Natural killer cell treated with Interleukin-12 subunit alpha and Interleukin-12 subunit beta and Interleukin-15 and Interleukin-18, amount 100 ng/mL, for 72 hours (primary cell): Measurements from ENCODE around the gene SLC2A2. TPM values are rescaled to one million over a fixed set of nuclear protein-coding genes. Genes with fewer than 3 reads are reported as not detected.

Experiments
- ATAC-seq, 2 donors: fragments of 150-1000 bp; cut with Tn5 transposase in 1 of 2; sonication (Bioruptor Pico), chemical (Tn5 transposase) in 1 of 2; 2 replicates each; pipeline ENCODE4 v1.10.0; 2021
- DNase-seq: peaks from one replicate; pipeline ENCODE4 v3.0.0; 2022; ENCODE audit warnings: low spot score
- H3K27ac Mint-ChIP-seq, 2 donors: 1 replicate in 1 of 2; 2 replicates in 1 of 2; pipeline ENCODE4 v1.8.0; 2022; ENCODE audit warnings: mixed read lengths in 2 of 2, mild to moderate bottlenecking in 1 of 2, moderate library complexity in 1 of 2
- H3K27me3 Mint-ChIP-seq, 2 donors: 1 replicate in 1 of 2; 2 replicates in 1 of 2; pipeline ENCODE4 v1.8.0; 2022; ENCODE audit warnings: mixed read lengths in 2 of 2
- H3K36me3 Mint-ChIP-seq: one replicate; pipeline ENCODE4 v1.8.0; 2022; ENCODE audit warnings: mixed read lengths
- H3K4me1 Mint-ChIP-seq, 2 donors: 1 replicate in 1 of 2; 2 replicates in 1 of 2; pipeline ENCODE4 v1.8.0; 2022; ENCODE audit warnings: low read depth in 2 of 2, mixed read lengths in 2 of 2, mild to moderate bottlenecking in 1 of 2
- H3K4me3 Mint-ChIP-seq: one replicate; pipeline ENCODE4 v1.8.0; 2022; ENCODE audit warnings: mixed read lengths
- H3K9me3 Mint-ChIP-seq: 2 replicates; pipeline ENCODE4 v1.8.0; 2022; ENCODE audit warnings: mixed read lengths
- total RNA-seq, 2 donors: library from RNA; stranded (reverse); gene quantifications; one replicate each; pipeline ENCODE4 v1.2.3, GENCODE V29; 2022

The SLC2A2 gene
- total RNA-seq: not detected

GRCh38 chr3:171026597-171027293 is at the start of gene SLC2A2:
SLC2A2 (minus strand) TSS chr3:171026720; CDS start chr3:171026670, 50 bp downstream.
- Mint-ChIP-seq H3K4me3 (no peak within 1 kb of the TSS), H3K27ac (no peak within 1 kb of the TSS), H3K9me3 (no peaks in the 10 kb centered on the region), H3K27me3 (peaks cover 21 to 29% of the 10 kb centered on the region in 2 donors), H3K36me3 (no peaks in the 10 kb centered on the region), H3K4me1 (no peaks in the 10 kb centered on the region)
- no peak for DNase-seq
- ATAC-seq: no peak

DNA sequence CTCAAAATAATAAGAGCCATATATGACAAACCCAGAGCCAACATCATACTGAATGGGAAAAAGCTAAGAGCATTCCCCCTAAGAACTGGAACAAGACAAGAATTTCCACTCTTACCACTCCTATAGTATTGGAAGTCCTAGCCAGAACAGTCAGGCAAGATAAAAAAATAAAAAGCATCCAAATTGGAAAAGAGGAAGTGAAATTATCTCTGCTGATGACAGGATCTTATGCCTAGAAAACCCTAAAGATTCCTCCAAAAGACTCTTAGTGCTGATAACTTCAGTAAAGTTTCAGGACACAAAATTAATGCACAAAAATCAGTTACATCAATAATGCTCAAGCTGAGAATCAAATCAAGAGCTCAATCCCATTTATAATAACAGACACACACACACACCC is 45.9 kb upstream of the SLC2A2 start:
- Mint-ChIP-seq H3K4me3 (no peak overlapping the region), H3K36me3 (peaks cover 35% of the 10 kb centered on the region), H3K27ac (no peak overlapping the region)

DNA sequence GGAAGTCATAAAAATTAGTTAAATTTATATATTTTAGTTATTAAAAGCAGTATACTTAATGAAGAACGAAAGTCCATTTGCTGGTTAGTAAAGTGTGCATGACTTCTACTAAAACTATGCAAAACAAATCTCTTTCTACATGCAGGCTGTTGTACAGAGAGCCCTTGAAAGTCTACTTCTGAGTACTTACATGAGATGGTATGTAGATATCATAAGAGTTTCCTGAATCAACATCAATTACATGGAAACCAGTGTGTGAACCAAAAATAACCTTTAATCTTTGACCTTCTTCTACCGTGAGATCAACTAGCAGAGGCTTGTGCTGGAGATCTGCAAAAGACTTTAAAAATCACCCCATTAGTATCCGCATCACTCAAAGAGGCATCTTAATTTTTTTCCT is 42.1 kb upstream of the SLC2A2 start:
- ATAC-seq: no peak
- Mint-ChIP-seq H3K9me3 (no peaks in the 10 kb centered on the region), H3K36me3 (peaks cover 34% of the 10 kb centered on the region), H3K4me1 (peaks cover 0 to 2% of the 10 kb centered on the region in 2 donors), H3K4me3 (no peak overlapping the region), H3K27me3 (no peaks in the 10 kb centered on the region), H3K27ac (no peak overlapping the region)
- DNase-seq: no peak

More for the DNA sequence above, 45.9 kb upstream of the SLC2A2 start:
- peaks cover 0 to 2% of the 10 kb centered on the region in 2 donors for H3K4me1 Mint-ChIP-seq
- no peak for ATAC-seq
- H3K27me3 Mint-ChIP-seq: no peaks in the 10 kb centered on the region
- DNase-seq: no peak
- H3K9me3 Mint-ChIP-seq: no peaks in the 10 kb centered on the region

- no peaks in the 10 kb centered on the region for H3K9me3 Mint-ChIP-seq
- H3K36me3 Mint-ChIP-seq: peaks cover 30% of the 10 kb centered on the region
- peaks cover 0 to 2% of the 10 kb centered on the region in 2 donors for H3K4me1 Mint-ChIP-seq
- ATAC-seq (no peak), DNase-seq (no peak)
- H3K27ac Mint-ChIP-seq: no peak overlapping the region
- H3K27me3 Mint-ChIP-seq: no peaks in the 10 kb centered on the region
- no peak overlapping the region for H3K4me3 Mint-ChIP-seq
These were observed 39.7 kb upstream of the SLC2A2 start for GRCh38 chr3:171066206-171066605.

DNA sequence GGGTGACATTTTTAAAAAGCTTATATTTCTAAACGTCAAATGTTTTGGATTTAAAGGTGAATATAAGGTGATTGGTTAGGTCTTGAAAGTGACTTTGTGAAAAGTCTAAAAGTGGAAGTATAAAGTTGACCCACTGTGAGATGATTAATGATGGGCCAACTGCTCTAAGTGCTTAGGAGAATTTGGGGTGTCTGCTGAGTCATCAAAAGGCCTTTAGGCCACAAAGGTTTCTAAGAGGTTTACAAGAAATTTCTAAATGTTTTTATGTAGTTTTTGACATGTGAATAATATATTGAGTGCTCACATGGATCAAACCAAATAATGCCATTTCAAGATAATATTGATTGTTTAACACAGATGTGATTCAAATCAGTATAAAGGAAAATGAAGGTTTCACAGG is 39.2 kb upstream of the SLC2A2 start:
- H3K4me3 Mint-ChIP-seq: no peak overlapping the region
- peaks cover 0 to 2% of the 10 kb centered on the region in 2 donors for H3K4me1 Mint-ChIP-seq
- no peak overlapping the region for H3K27ac Mint-ChIP-seq
- no peaks in the 10 kb centered on the region for H3K9me3 Mint-ChIP-seq
- H3K27me3 Mint-ChIP-seq: no peaks in the 10 kb centered on the region
- peaks cover 30% of the 10 kb centered on the region for H3K36me3 Mint-ChIP-seq
- ATAC-seq (no peak), DNase-seq (no peak)

DNA sequence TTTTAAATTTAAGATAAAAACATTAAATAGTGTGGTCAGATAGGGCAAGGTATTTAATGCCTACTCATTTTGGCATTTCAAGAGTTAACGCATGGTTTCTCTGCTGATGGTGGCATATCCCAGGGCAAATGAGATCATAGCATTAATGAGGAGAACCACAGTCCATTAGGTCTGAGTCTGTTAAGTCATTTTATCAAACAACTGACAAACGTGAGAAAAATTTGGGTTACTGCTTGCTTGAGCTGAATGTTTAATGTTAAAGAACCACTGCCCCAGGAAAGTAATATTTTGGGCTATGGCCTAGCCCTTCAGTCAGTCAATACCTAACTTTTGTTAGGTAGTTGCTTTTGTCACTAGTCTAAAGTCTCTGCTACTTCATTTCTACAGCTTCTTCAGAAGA is 37.9 kb upstream of the SLC2A2 start:
- H3K36me3 Mint-ChIP-seq: peaks cover 18% of the 10 kb centered on the region
- no peaks in the 10 kb centered on the region for H3K4me1 Mint-ChIP-seq
- no peak overlapping the region for H3K4me3 Mint-ChIP-seq
- no peaks in the 10 kb centered on the region for H3K27me3 Mint-ChIP-seq
- H3K27ac Mint-ChIP-seq: no peak overlapping the region
- no peak for DNase-seq
- H3K9me3 Mint-ChIP-seq: no peaks in the 10 kb centered on the region
- ATAC-seq: no peak

- H3K27ac Mint-ChIP-seq: no peak overlapping the region
- no peaks in the 10 kb centered on the region for H3K4me1 Mint-ChIP-seq
- no peak for ATAC-seq
- no peaks in the 10 kb centered on the region for H3K27me3 Mint-ChIP-seq
- H3K4me3 Mint-ChIP-seq: no peak overlapping the region
- no peak for DNase-seq
- H3K36me3 Mint-ChIP-seq: peaks cover 11% of the 10 kb centered on the region
- no peaks in the 10 kb centered on the region for H3K9me3 Mint-ChIP-seq
These were observed 35.2 kb upstream of the SLC2A2 start for GRCh38 chr3:171061749-171062148.

DNA sequence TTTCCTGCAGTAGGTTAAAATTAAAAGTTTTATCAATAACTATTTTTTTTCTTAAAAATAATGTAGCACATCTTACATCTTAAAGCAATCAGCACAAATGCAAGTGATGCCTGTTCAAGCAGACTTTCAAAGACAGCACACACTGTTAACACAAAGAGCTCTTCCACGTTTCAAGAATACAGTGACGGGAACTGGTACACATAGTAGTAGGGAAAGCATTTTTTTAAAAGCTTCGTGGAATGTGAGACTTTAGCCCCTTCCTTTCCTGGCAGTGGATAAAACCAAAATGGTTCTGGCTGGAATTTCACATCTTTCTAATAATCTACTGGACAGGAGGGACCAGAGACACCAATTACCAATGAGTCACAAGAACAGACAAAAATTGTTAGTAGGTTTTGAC is 33.5 kb upstream of the SLC2A2 start:
- Mint-ChIP-seq H3K27me3 (no peaks in the 10 kb centered on the region), H3K4me1 (no peaks in the 10 kb centered on the region), H3K9me3 (no peaks in the 10 kb centered on the region), H3K27ac (no peak overlapping the region), H3K36me3 (peaks cover 9% of the 10 kb centered on the region), H3K4me3 (no peak overlapping the region)
- no peak for ATAC-seq
- DNase-seq: no peak

DNA sequence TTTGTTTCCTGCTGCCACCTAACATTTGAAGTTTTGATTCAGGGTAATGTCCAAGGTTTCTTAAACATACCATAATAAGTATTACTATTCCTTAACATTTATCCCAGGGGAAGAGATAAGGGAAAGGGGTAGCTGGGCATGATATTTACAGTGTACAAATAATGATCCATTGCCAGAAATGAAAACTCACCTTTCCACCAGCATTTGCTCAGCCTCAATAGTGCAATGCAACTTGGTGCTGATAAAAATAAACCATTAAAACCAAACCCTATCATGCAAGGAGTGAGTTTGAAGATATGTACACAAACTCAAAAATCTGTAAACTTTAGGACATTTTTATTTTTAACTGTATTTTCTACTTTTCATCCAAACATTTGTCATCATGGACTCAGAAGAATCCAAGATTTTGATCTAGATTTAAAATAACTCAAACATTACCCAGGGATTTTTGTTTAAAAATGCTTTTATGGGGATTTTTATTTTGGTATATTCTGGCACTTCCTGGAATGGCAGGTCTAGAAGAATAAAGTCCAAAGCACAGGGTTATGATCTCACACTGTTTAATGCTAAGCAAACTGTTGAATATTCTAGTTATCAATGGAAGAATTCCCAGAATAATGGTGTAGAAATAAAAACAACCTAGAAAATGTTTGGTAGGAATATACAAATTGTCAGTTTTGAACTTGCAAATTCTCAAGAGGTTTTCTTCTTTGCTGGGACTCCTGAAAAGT is 32.5 kb upstream of the SLC2A2 start:
- Mint-ChIP-seq H3K27ac (no peak overlapping the region), H3K9me3 (no peaks in the 10 kb centered on the region), H3K27me3 (no peaks in the 10 kb centered on the region), H3K4me1 (no peaks in the 10 kb centered on the region), H3K4me3 (no peak overlapping the region), H3K36me3 (peaks cover 9% of the 10 kb centered on the region)
- no peak for ATAC-seq
- no peak for DNase-seq

DNA sequence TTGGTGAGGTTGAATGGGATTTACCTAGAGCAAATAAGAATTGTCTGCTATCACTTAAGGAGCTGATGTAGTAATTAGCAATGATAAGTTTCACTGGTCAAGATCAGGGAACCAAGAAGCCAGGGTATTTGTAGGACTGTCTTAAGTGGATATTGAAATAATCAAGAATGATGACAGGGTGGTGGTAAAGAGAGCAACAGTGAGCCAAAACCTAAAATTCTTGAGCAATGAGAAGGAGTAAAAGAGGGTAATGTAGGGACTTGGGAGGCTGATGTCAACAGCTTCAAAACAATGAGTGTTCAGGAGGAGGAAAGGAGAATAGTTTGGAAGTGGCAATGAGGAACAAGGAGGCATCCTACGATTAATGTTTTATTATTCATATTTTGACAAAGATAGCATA is 31.5 kb upstream of the SLC2A2 start:
- H3K27ac Mint-ChIP-seq: no peak overlapping the region
- no peak for DNase-seq
- peaks cover 6% of the 10 kb centered on the region for H3K36me3 Mint-ChIP-seq
- H3K4me3 Mint-ChIP-seq: no peak overlapping the region
- H3K9me3 Mint-ChIP-seq: no peaks in the 10 kb centered on the region
- ATAC-seq: no peak
- no peaks in the 10 kb centered on the region for H3K27me3 Mint-ChIP-seq
- H3K4me1 Mint-ChIP-seq: no peaks in the 10 kb centered on the region

GRCh38 chr3:171057072-171057471 is 30.6 kb upstream of the SLC2A2 start:
- ATAC-seq (no peak), DNase-seq (no peak)
- no peak overlapping the region for H3K27ac Mint-ChIP-seq
- H3K9me3 Mint-ChIP-seq: no peaks in the 10 kb centered on the region
- H3K4me1 Mint-ChIP-seq: no peaks in the 10 kb centered on the region
- no peak overlapping the region for H3K4me3 Mint-ChIP-seq
- H3K27me3 Mint-ChIP-seq: no peaks in the 10 kb centered on the region
- peaks cover 4% of the 10 kb centered on the region for H3K36me3 Mint-ChIP-seq

GRCh38 chr3:171056528-171056927 is 30.0 kb upstream of the SLC2A2 start:
- no peak for ATAC-seq
- no peak for DNase-seq
- Mint-ChIP-seq H3K9me3 (no peaks in the 10 kb centered on the region), H3K36me3 (no peaks in the 10 kb centered on the region), H3K27me3 (peaks cover 0 to 3% of the 10 kb centered on the region in 2 donors), H3K4me1 (no peaks in the 10 kb centered on the region), H3K27ac (no peak overlapping the region), H3K4me3 (no peak overlapping the region)

- peaks cover 0 to 1% of the 10 kb centered on the region in 2 donors for H3K4me1 Mint-ChIP-seq
- H3K9me3 Mint-ChIP-seq: no peaks in the 10 kb centered on the region
- ATAC-seq: no peak
- DNase-seq: no peak
- peaks cover 0 to 4% of the 10 kb centered on the region in 2 donors for H3K27me3 Mint-ChIP-seq
- no peak overlapping the region for H3K27ac Mint-ChIP-seq
- no peak overlapping the region for H3K4me3 Mint-ChIP-seq
- no peaks in the 10 kb centered on the region for H3K36me3 Mint-ChIP-seq
These were observed 29.0 kb upstream of the SLC2A2 start for GRCh38 chr3:171055336-171056178.

GRCh38 chr3:171054921-171055320 is 28.4 kb upstream of the SLC2A2 start:
- ATAC-seq (no peak), DNase-seq (no peak)
- Mint-ChIP-seq H3K4me3 (no peak overlapping the region), H3K9me3 (no peaks in the 10 kb centered on the region), H3K27ac (no peak overlapping the region), H3K36me3 (no peaks in the 10 kb centered on the region), H3K27me3 (peaks cover 0 to 6% of the 10 kb centered on the region in 2 donors), H3K4me1 (peaks cover 0 to 4% of the 10 kb centered on the region in 2 donors)
